Measurements from ENCODE around the gene PYGB.

GRCh38 chr20:25299806-25300205, 51.9 kb downstream of the PYGB start:
- no peak for TF ChIP-seq CTCF (IDR thresholded peaks at IDR 0.05)
- no peak for TF ChIP-seq EP300 (IDR thresholded peaks at IDR 0.05)

All from tibial nerve (tissue), 4 donors.